NCI-H446 (cell line): Measurements from ENCODE around the gene CRYL1.

Experiments
- DNase-seq, 2 experiments: peaks; one replicate each; lab custom pipeline; 2025; lab: John Stamatoyannopoulos, UW

The CRYL1 gene

GRCh38 chr13:20525601-20526544, at the start of gene CRYL1:
Gene CRYL1 (minus strand): TSS chr13:20525857. CDS start chr13:20525794, 63 bp downstream.
- DNase-seq = peak; percentile 5 to 66

- no peak for DNase-seq
Measured at GRCh38 chr13:20573636-20574035, 48.0 kb upstream of the CRYL1 start.

GRCh38 chr13:20573186-20573585, 47.5 kb upstream of the CRYL1 start:
- no peak for DNase-seq

DNA sequence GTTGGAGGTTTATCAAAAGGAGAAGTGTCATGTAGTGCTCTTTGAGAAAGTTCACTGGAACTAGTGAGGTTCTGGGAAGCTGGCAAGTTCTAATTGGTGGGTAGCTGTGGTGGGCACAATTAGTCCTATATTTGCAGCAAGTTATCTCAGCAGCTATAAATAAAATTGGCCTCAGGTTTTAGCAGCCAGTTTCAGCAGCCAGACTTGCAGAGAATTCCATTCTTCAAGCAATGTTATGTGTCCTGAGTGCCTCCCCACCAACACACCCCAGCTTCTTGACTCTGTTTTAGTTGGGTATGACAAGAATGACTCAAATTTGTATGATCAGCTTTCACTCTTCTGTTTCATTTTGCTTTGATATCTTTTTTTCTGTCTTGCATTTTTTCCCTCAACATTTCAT, 46.0 kb upstream of the CRYL1 start:
- no peak for DNase-seq

DNA sequence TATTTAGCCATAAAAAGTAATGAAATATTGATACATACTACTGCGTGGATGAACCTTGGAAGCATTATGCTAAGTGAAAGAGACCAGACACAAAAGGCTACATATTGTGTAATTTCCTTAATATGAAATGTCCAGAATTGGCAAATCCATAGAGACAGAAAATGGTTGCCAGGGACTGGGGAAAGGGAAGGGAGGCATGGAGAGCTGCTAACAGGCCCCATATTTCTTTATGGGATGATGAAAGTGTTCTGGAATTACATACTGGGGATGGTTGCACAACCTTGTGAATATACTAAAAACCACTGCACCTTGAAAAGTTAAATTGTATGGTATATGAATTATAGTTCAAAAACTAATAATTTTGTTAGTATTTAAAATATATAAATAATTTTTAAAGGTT, 44.9 kb upstream of the CRYL1 start:
- no peak for DNase-seq

GRCh38 chr13:20567881-20568528, 42.3 kb upstream of the CRYL1 start:
- no peak for DNase-seq

- peak; percentile 66 to 89 for DNase-seq
Measured at GRCh38 chr13:20566898-20567874, 41.5 kb upstream of the CRYL1 start, which contains the start of gene IFT88. Gene IFT88 (plus strand): TSS chr13:20567157. CDS start chr13:20574386, 7,229 bp downstream.

GRCh38 chr13:20566468-20566897, 40.8 kb upstream of the CRYL1 start:
- DNase-seq = peak in 1 of 2 experiments; percentile 50

DNA sequence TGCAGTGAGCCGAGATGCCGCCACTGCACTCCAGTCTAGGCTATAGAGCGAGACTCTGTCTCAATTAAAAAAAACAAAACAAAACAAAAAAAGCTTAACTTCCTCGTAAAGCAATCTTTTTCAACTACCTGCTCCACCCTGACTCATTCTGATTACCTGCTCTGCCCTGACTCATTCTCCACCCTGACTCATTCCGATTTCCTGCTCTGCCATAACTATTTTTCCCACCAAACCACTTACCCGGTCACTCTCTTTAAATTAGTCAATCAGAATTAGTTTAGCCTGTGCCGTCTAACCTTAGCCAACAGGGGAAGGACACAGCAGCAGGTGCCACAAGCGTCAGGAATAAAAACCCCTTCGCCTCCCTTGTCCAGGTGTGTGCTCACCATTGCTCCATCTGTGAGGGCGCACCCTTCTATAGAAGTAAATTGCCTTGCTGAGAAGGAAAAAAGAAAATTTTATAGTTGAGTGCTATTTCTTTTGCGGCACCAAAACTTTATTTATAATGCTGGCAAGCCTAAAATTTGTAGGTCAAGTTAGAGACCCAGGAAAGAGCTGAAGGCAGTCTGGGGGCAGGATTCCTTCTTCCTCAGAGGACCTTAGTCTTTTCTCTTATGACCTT, 39.6 kb upstream of the CRYL1 start:
- DNase-seq = no peak

DNA sequence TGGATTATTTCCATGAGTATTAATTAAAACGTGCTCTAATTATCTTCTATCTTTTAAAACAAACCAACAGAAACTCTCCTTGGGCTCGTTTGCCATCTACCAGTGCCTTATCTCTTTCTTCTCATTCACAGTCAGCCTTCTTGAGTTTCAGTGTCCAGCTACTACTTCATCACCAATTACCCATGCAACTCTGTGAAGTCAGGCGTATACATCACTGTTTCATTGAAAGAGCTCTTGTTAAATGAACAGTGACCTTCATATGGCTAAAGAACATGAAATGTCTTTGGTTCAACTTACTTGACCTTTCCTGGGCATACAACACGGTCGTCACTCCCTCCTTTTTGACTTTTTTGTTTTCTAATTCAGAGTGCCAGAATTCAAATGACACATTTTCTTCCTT, 36.1 kb upstream of the CRYL1 start:
- DNase-seq = no peak

DNA sequence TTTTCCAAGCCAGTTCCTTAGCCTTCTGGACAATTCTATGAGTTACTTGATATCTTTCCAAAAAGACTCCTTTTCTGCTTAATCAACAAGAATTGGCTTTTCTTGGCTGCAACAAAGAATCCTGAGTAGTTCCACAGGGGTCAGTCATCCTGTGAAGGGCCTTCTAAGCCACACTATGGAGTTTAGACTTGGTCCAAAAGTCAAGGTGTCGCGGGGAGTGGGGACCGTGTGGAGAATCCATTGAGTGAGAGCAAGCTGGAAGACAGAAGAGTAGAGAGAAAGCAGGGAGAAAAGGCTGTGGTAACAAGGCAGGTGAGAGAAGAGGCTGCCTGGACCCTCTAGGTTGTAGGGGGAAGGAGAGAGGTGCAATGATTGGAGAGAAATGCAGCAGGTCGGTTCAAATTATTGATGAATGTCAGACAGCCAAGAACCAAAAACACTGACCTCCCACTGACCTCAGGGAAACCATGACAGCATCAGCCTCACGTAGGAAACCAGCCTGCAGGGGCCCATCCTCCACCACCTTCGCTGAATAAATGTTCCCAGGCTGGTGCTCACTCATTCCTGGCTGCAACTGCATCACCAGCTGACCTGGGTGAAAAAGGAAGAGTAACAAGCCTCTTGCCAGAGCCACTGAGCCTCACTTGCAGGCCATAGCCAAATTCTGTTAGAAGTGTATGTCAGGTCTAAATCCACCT, 34.2 kb upstream of the CRYL1 start:
- DNase-seq = no peak

- no peak for DNase-seq
Measured at GRCh38 chr13:20558982-20559381, 33.3 kb upstream of the CRYL1 start.

- no peak for DNase-seq
Measured at GRCh38 chr13:20553311-20553710, 27.7 kb upstream of the CRYL1 start.

- no peak for DNase-seq
Measured at GRCh38 chr13:20550799-20551198, 25.1 kb upstream of the CRYL1 start.

- no peak for DNase-seq
Measured at GRCh38 chr13:20547479-20547908, 21.8 kb upstream of the CRYL1 start.

- no peak for DNase-seq
Measured at GRCh38 chr13:20546556-20546955, 20.9 kb upstream of the CRYL1 start.

- no peak for DNase-seq
Measured at GRCh38 chr13:20544201-20544923, 18.7 kb upstream of the CRYL1 start.

GRCh38 chr13:20536992-20537391, 11.3 kb upstream of the CRYL1 start:
- DNase-seq = no peak

DNA sequence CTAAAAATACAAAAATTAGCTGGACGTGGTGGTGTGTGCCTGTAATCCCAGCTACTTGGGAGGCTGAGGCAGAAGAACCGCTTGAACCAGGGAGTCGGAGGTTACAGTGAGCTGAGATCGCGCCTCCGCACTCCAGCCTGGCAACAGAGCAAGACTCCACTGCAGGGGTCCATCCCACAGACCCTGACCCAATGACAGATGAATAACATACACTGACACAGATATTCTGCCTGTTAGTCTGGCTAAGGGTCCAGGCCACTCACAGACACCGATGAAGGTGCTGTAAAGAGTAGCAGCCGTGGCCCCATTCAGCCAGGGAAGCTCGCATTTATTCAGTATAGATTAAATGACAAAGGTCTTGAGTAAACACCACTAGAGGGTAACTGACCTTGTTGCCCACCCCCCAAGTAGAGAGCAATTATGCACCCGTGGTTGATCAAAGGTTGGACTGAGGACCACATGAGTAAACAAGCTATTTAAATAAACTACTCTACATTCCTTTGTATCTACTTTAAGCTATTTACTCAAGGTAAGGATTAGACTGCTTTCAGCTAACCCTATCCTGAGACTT, 8.5 kb upstream of the CRYL1 start:
- no peak for DNase-seq

GRCh38 chr13:20528452-20528851, 2.8 kb upstream of the CRYL1 start:
- DNase-seq = no peak
